Measurements from ENCODE around the gene LIM2.

LIM2 gene

DNA sequence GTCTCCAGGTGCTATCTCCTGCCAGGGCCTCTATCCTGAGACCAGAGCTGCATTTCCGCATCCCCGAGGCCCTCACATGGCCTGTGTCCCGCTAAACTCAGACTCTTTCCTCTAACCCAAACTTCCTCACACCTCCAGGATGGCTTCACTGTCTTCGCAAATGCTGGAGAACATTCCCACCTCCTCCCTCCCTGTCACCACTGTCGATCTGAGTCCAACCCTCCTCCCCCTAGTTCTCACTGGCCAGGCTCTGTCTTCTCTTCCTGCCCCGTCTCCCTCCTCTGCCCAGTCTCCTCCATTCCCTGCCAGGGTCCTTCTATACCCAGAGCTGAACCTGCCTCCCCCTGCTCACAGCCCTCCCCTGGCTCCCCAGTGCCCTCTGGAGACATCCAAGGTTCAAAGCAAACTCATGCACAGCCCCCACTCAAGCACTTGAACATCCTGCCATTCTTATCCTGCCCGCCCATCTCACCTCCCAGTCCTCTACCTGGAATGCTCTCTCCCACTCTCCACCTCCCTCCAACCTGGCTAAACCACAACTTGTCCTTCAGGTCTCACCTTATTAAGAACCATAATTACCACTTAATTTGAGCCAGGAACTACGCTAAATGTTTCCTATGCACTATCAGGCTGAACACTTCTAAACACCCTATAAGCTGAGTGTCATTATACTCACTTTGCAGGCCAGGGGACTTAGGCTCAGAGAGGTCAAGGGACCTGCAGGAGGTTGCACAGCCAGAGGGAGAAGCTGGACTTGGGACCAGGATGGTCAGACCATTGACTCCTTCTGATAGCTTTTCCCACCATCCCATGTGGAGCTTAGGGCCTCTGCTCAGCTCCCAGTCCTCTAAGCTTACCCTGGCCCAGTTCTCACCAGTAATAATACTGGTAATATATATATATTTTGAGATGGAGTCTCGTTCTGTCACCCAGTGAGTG lies 44.9 kb downstream of the LIM2 start:
- Histone ChIP-seq H3K4me3 (ENCODE audit: low read length) (no peak overlapping the region), H3K9ac (ENCODE audit: low read length) (no peak overlapping the region), H3K9me2 (replicated peaks; ENCODE audit: insufficient read depth, low read length) (no peaks in the 10 kb centered on the region), H3K27ac (ENCODE audit: low read length) (no peak overlapping the region), H3K9me3 (replicated peaks; ENCODE audit: insufficient read depth, low read length) (no peaks in the 10 kb centered on the region), H3F3A (ENCODE audit: insufficient read depth, low read length) (no peaks in the 10 kb centered on the region), H2AFZ (ENCODE audit: low read length) (no peak overlapping the region), H3K4me2 (ENCODE audit: low read depth, low read length) (no peak overlapping the region), H4K20me1 (ENCODE audit: insufficient read depth, low read length) (no peaks in the 10 kb centered on the region), H3K4me1 (ENCODE audit: low read length) (no peaks in the 10 kb centered on the region), H3K27me3 (replicated peaks; ENCODE audit: insufficient read depth, low read length) (no peaks in the 10 kb centered on the region), H3K36me3 (replicated peaks; ENCODE audit: insufficient read depth, low read length) (no peaks in the 10 kb centered on the region), H3K79me2 (ENCODE audit: low read length) (no peaks in the 10 kb centered on the region)
- TF ChIP-seq EZH2phosphoT487 (IDR thresholded peaks at IDR 0.05; ENCODE audit: low read length) = no peak
- TF ChIP-seq, protein P1, sequence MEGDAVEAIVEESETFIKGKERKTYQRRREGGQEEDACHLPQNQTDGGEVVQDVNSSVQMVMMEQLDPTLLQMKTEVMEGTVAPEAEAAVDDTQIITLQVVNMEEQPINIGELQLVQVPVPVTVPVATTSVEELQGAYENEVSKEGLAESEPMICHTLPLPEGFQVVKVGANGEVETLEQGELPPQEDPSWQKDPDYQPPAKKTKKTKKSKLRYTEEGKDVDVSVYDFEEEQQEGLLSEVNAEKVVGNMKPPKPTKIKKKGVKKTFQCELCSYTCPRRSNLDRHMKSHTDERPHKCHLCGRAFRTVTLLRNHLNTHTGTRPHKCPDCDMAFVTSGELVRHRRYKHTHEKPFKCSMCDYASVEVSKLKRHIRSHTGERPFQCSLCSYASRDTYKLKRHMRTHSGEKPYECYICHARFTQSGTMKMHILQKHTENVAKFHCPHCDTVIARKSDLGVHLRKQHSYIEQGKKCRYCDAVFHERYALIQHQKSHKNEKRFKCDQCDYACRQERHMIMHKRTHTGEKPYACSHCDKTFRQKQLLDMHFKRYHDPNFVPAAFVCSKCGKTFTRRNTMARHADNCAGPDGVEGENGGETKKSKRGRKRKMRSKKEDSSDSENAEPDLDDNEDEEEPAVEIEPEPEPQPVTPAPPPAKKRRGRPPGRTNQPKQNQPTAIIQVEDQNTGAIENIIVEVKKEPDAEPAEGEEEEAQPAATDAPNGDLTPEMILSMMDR (IDR thresholded peaks at IDR 0.05; ENCODE audit: low read length) = no peak
- no peak for TF ChIP-seq EZH2 (optimal IDR thresholded peaks at IDR 0.05; ENCODE audit: low read depth, low read length)
- DNase-seq = no peak

DNA sequence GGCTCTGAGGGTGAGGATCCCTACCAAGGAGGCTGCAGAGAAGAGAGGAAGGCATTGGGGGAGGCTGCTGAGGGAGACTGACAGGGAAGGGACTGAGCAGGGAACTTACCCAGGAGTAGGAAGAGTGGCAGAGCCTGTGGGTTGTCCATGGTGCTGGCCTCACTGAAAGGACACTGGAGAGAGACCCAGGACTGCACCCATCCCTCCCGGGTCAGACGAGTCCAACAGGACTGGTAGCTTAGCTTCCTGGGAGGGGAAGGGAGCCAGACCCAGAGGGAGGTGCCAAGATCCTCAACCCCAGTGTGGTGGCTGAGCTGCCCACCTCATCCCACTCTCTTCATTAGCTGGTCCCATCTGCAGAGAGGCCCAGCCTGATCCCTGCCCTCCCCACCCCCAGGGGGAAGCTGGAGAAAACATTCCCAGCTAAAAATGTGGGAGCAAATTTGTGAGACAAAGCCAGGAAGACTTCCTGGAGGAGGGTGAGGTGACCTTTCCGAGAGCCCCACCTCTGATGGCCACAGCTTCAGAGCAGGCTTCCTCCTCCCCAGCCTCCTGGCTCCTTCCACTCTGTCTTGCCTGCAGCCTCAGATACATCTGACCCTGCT lies 45.7 kb downstream of the LIM2 start, which contains the start of gene VSIG10L:
Gene VSIG10L, minus strand, starts transcription at position 164 of the 605 bp plus-strand sequence. Its CDS starts 15 bp downstream, at position 149.
- H3K9me3 ChIP-seq (replicated peaks; ENCODE audit: insufficient read depth, low read length) = no peaks in the 10 kb centered on the region
- H3K27me3 ChIP-seq (replicated peaks; ENCODE audit: insufficient read depth, low read length) = no peaks in the 10 kb centered on the region
- no peak within 1 kb of the TSS for H2AFZ ChIP-seq (ENCODE audit: low read length)
- no peak within 1 kb of the TSS for H3K9ac ChIP-seq (ENCODE audit: low read length)
- TF ChIP-seq EZH2phosphoT487 (IDR thresholded peaks at IDR 0.05; ENCODE audit: low read length) (no peak), EZH2 (optimal IDR thresholded peaks at IDR 0.05; ENCODE audit: low read depth, low read length) (no peak)
- TF ChIP-seq, protein P1 (IDR thresholded peaks at IDR 0.05; ENCODE audit: low read length) = no peak
- DNase-seq = no peak
- no peaks in the 10 kb centered on the region for H3K36me3 ChIP-seq (replicated peaks; ENCODE audit: insufficient read depth, low read length)
- no peaks in the 10 kb centered on the region for H3K79me2 ChIP-seq (ENCODE audit: low read length)
- H3K27ac ChIP-seq (ENCODE audit: low read length) = no peak within 1 kb of the TSS
- no peaks in the 10 kb centered on the region for H3F3A ChIP-seq (ENCODE audit: insufficient read depth, low read length)
- H3K4me2 ChIP-seq (ENCODE audit: low read depth, low read length) = no peak within 1 kb of the TSS
- H3K4me1 ChIP-seq (ENCODE audit: low read length) = no peaks in the 10 kb centered on the region
- no peak within 1 kb of the TSS for H3K4me3 ChIP-seq (ENCODE audit: low read length)
- no peaks in the 10 kb centered on the region for H4K20me1 ChIP-seq (ENCODE audit: insufficient read depth, low read length)
- no peaks in the 10 kb centered on the region for H3K9me2 ChIP-seq (replicated peaks; ENCODE audit: insufficient read depth, low read length)

DNA sequence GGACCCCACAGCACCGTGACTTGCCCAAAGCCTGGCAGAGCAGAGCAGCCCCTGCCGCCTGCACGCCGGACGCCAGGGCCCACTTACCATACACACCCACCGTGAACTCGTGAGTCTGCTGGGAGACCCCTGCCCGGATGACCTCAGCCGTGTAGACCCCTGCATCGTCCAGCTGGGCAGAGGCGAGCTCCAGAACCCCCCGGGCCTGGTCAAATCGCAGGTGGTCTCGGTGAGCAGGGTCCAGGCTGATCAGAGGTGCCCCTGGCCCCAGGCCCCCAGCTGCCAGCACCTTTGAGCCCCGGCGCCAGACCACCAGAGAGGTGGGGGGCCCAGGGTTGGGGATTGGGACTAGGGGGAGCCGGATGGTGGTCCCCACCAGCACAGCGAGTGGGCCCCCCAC lies 46.7 kb downstream of the LIM2 start:
- no peaks in the 10 kb centered on the region for H3K9me3 ChIP-seq (replicated peaks; ENCODE audit: insufficient read depth, low read length)
- H3K36me3 ChIP-seq (replicated peaks; ENCODE audit: insufficient read depth, low read length) = no peaks in the 10 kb centered on the region
- no peaks in the 10 kb centered on the region for H4K20me1 ChIP-seq (ENCODE audit: insufficient read depth, low read length)
- H3K4me3 ChIP-seq (ENCODE audit: low read length) = no peak overlapping the region
- H3K27ac ChIP-seq (ENCODE audit: low read length) = no peak overlapping the region
- H3F3A ChIP-seq (ENCODE audit: insufficient read depth, low read length) = no peaks in the 10 kb centered on the region
- H3K27me3 ChIP-seq (replicated peaks; ENCODE audit: insufficient read depth, low read length) = no peaks in the 10 kb centered on the region
- H2AFZ ChIP-seq (ENCODE audit: low read length) = no peak overlapping the region
- H3K9ac ChIP-seq (ENCODE audit: low read length) = no peak overlapping the region
- no peak overlapping the region for H3K4me2 ChIP-seq (ENCODE audit: low read depth, low read length)
- DNase-seq = no peak
- no peaks in the 10 kb centered on the region for H3K4me1 ChIP-seq (ENCODE audit: low read length)
- H3K79me2 ChIP-seq (ENCODE audit: low read length) = no peaks in the 10 kb centered on the region
- H3K9me2 ChIP-seq (replicated peaks; ENCODE audit: insufficient read depth, low read length) = no peaks in the 10 kb centered on the region
- TF ChIP-seq EZH2 (optimal IDR thresholded peaks at IDR 0.05; ENCODE audit: low read depth, low read length) = no peak
- TF ChIP-seq, protein P1 (IDR thresholded peaks at IDR 0.05; ENCODE audit: low read length) = no peak
- TF ChIP-seq EZH2phosphoT487 (IDR thresholded peaks at IDR 0.05; ENCODE audit: low read length) = no peak

Measured in MM.1S (cell line).